ENCODE measurements around the gene FLVCR1.
"Not testable (repeated sequence)": the region's sequence is repeated elsewhere in the genome, so short reads cannot be mapped to it uniquely, and the experiment has no call there.

Gene FLVCR1

GRCh38 chr1:212860713-212861581, 2.9 kb downstream of the FLVCR1 start:
- no peak for TF ChIP-seq CTCF (IDR thresholded peaks at IDR 0.05; ENCODE audit: low read depth, low read length, missing control alignments)
- DNase-seq (ENCODE audit: low read depth), result no peak
- H3K4me3 ChIP-seq (ENCODE audit: low read depth, low read length), result peak overlapping the region; percentile 13
- in situ Hi-C loops (cut with HindIII; ENCODE audit: low sequenced_read_pairs), result no loop called here

GRCh38 chr1:212862111-212862690, 4.1 kb downstream of the FLVCR1 start:
- in situ Hi-C loops (cut with HindIII; ENCODE audit: low sequenced_read_pairs), result no loop called here

GRCh38 chr1:212863345-212863744, 5.3 kb downstream of the FLVCR1 start:
- DNase-seq (ENCODE audit: low read depth); in situ Hi-C loops (cut with HindIII; ENCODE audit: low sequenced_read_pairs); H3K4me3 ChIP-seq (ENCODE audit: low read depth, low read length): not testable (repeated sequence)

More at GRCh38 chr1:212862111-212862690, 4.1 kb downstream of the FLVCR1 start:
- no peak overlapping the region for H3K4me3 ChIP-seq (ENCODE audit: low read depth, low read length)
- TF ChIP-seq CTCF (IDR thresholded peaks at IDR 0.05; ENCODE audit: low read depth, low read length, missing control alignments), result no peak
- DNase-seq (ENCODE audit: low read depth), result no peak

- H3K4me3 ChIP-seq (ENCODE audit: low read depth, low read length), result no peak overlapping the region
- in situ Hi-C loops (cut with HindIII; ENCODE audit: low sequenced_read_pairs), result no loop called here
- no peak for DNase-seq (ENCODE audit: low read depth)
- TF ChIP-seq CTCF (IDR thresholded peaks at IDR 0.05; ENCODE audit: low read depth, low read length, missing control alignments), result no peak
Observed at GRCh38 chr1:212864201-212864600, 6.1 kb downstream of the FLVCR1 start.

GRCh38 chr1:212867192-212867591, 9.1 kb downstream of the FLVCR1 start:
- in situ Hi-C loops (cut with HindIII; ENCODE audit: low sequenced_read_pairs), result no loop called here
- no peak for DNase-seq (ENCODE audit: low read depth)
- H3K4me3 ChIP-seq (ENCODE audit: low read depth, low read length), result no peak overlapping the region
- no peak for TF ChIP-seq CTCF (IDR thresholded peaks at IDR 0.05; ENCODE audit: low read depth, low read length, missing control alignments)

GRCh38 chr1:212871976-212872375, 13.9 kb downstream of the FLVCR1 start:
- DNase-seq (ENCODE audit: low read depth), result no peak
- TF ChIP-seq CTCF (IDR thresholded peaks at IDR 0.05; ENCODE audit: low read depth, low read length, missing control alignments), result no peak
- in situ Hi-C loops (cut with HindIII; ENCODE audit: low sequenced_read_pairs), result no loop called here
- H3K4me3 ChIP-seq (ENCODE audit: low read depth, low read length), result no peak overlapping the region

- in situ Hi-C loops (cut with HindIII; ENCODE audit: low sequenced_read_pairs), result no loop called here
- DNase-seq (ENCODE audit: low read depth), result no peak
- no peak for TF ChIP-seq CTCF (IDR thresholded peaks at IDR 0.05; ENCODE audit: low read depth, low read length, missing control alignments)
- no peak overlapping the region for H3K4me3 ChIP-seq (ENCODE audit: low read depth, low read length)
Observed at GRCh38 chr1:212873518-212873917, 15.4 kb downstream of the FLVCR1 start.
